Neural cell (in vitro differentiated cells): ENCODE data around the gene ALS2CL. TPM values are rescaled to one million over a fixed set of nuclear protein-coding genes. Genes with fewer than 3 reads are reported as not detected.

Source experiments
- H2AFZ ChIP-seq: fragments of 200-600, 300-800 bp; sonication (generic), shearing (Covaris generic); 2 replicates; pipeline ENCODE4 v1.6.0; 2014; ENCODE audit warnings: low read depth, mild to moderate bottlenecking, antibody characterized with exemption, low read length, moderate library complexity
- H3F3A ChIP-seq: fragments of 200-600 bp; shearing (Covaris generic); 2 replicates; pipeline ENCODE4 v1.6.1; 2016; ENCODE audit warnings: mild to moderate bottlenecking, moderate library complexity, mixed read lengths, antibody characterized with exemption, low read length; ENCODE audit not compliant: insufficient read depth, poor library complexity, severe bottlenecking
- H3K27ac ChIP-seq: fragments of 200-600, 300-800 bp; sonication (generic), shearing (Covaris generic); 2 replicates; pipeline ENCODE4 v1.5.1; 2014; ENCODE audit warnings: mild to moderate bottlenecking, low read length, moderate library complexity
- H3K27me3 ChIP-seq: fragments of 300-800, 200-600 bp; sonication (generic), shearing (Covaris generic); 2 replicates; pipeline ENCODE4 v1.6.0; 2014; ENCODE audit warnings: mild to moderate bottlenecking, low read depth, low read length, moderate library complexity; ENCODE audit not compliant: insufficient read depth
- H3K36me3 ChIP-seq: fragments of 300-800, 200-600 bp; sonication (generic), shearing (Covaris generic); 2 replicates; pipeline ENCODE4 v1.5.1; 2014; ENCODE audit warnings: mild to moderate bottlenecking, antibody characterized with exemption, low read length, moderate library complexity; ENCODE audit not compliant: insufficient read depth
- H3K4me2 ChIP-seq: fragments of 300-800, 200-600 bp; sonication (generic), shearing (Covaris generic); 2 replicates; pipeline ENCODE4 v1.6.0; 2014; ENCODE audit warnings: mild to moderate bottlenecking, low read length
- H3K4me3 ChIP-seq: fragments of 300-800, 200-600 bp; sonication (generic), shearing (Covaris generic); 2 replicates; pipeline ENCODE4 v1.5.1; 2014; ENCODE audit warnings: mild to moderate bottlenecking, low read length, moderate library complexity
- H3K79me2 ChIP-seq: fragments of 200-600 bp; shearing (Covaris generic); replicated peaks from 2 replicates; pipeline ENCODE4 v1.6.0; 2014; ENCODE audit warnings: mild to moderate bottlenecking, low read length, moderate library complexity; ENCODE audit not compliant: insufficient read depth
- H3K9ac ChIP-seq: fragments of 300-800, 200-600 bp; sonication (generic), shearing (Covaris generic); 2 replicates; pipeline ENCODE4 v1.6.1; 2016; ENCODE audit warnings: mild to moderate bottlenecking, low read length, mixed read lengths
- H3K9me2 ChIP-seq: fragments of 200-600 bp; shearing (Covaris generic); 2 replicates; pipeline ENCODE4 v1.6.1; 2016; ENCODE audit warnings: mild to moderate bottlenecking, low read length, mixed read lengths; ENCODE audit not compliant: insufficient read depth
- H3K9me3 ChIP-seq: fragments of 200-600, 300-800 bp; sonication (generic), shearing (Covaris generic); 2 replicates; pipeline ENCODE4 v1.6.1; 2016; ENCODE audit warnings: mild to moderate bottlenecking, mixed run types, low read length, moderate library complexity, mixed read lengths
- H4K20me1 ChIP-seq: fragments of 200-600 bp; shearing (Covaris generic); 2 replicates; pipeline ENCODE4 v1.6.1; 2016; ENCODE audit warnings: mild to moderate bottlenecking, mixed run types; ENCODE audit not compliant: insufficient read depth
- CTCF ChIP-seq: fragments of 450-650 bp; IDR thresholded peaks from 2 replicates; pipeline ENCODE4 v1.5.1; 2014; ENCODE audit warnings: antibody characterized with exemption, mild to moderate bottlenecking, moderate library complexity; ENCODE audit not compliant: poor library complexity, severe bottlenecking
- EP300 ChIP-seq: fragments of 450-650 bp; conservative IDR thresholded peaks from 2 replicates; pipeline ENCODE4 v1.6.1; 2014; ENCODE audit warnings: antibody characterized with exemption, mild to moderate bottlenecking, moderate library complexity; ENCODE audit not compliant: poor library complexity, severe bottlenecking
- EZH2 ChIP-seq: fragments of 200-600, 300-800 bp; shearing (Covaris generic), sonication (generic); IDR thresholded peaks from 2 replicates; pipeline ENCODE4 v1.6.1; 2014; ENCODE audit warnings: antibody characterized with exemption, low read length, borderline replicate concordance, mild to moderate bottlenecking; ENCODE audit not compliant: insufficient read depth, poor library complexity, severe bottlenecking
- MXI1 ChIP-seq: fragments of 450-650 bp; conservative IDR thresholded peaks from 2 replicates; pipeline ENCODE4 v1.6.1; 2014; ENCODE audit warnings: antibody characterized with exemption, mild to moderate bottlenecking; ENCODE audit not compliant: poor library complexity, severe bottlenecking
- POLR2AphosphoS5 ChIP-seq: IDR thresholded peaks from 2 replicates; pipeline ENCODE4 v1.6.1; 2012
- RAD21 ChIP-seq: fragments of 450-650 bp; conservative IDR thresholded peaks from 2 replicates; pipeline ENCODE4 v1.6.1; 2014; ENCODE audit warnings: antibody characterized with exemption, mild to moderate bottlenecking, moderate library complexity
- REST ChIP-seq: IDR thresholded peaks from 2 replicates; pipeline ENCODE4 v1.6.1; 2012; ENCODE audit warnings: borderline replicate concordance
- SMC3 ChIP-seq: fragments of 450-650 bp; conservative IDR thresholded peaks from 2 replicates; pipeline ENCODE4 v1.6.1; 2014; ENCODE audit warnings: antibody characterized with exemption, mild to moderate bottlenecking, moderate library complexity; ENCODE audit not compliant: poor library complexity
- TAF1 ChIP-seq: IDR thresholded peaks from 2 replicates; pipeline ENCODE4 v1.6.1; 2012; ENCODE audit warnings: low read depth
- polyA plus RNA-seq: library from polyadenylated mRNA; depleted of rRNA; stranded (reverse); fragments of >200 nt; gene quantifications from 2 replicates; pipeline ENCODE4 v1.2.3, GENCODE V29; 2014

ALS2CL gene
- polyA plus RNA-seq, 1 donor from 2014 or later, result 0.11 TPM

GRCh38 chr3:46684891-46685290 is 8.6 kb downstream of the ALS2CL start:
- Histone ChIP-seq H3F3A (no peaks in the 10 kb centered on the region), H4K20me1 (no peaks in the 10 kb centered on the region), H3K36me3 (no peaks in the 10 kb centered on the region), H3K4me3 (no peak overlapping the region), H3K27me3 (no peaks in the 10 kb centered on the region), H2AFZ (no peak overlapping the region), H3K27ac (no peak overlapping the region), H3K9me2 (no peaks in the 10 kb centered on the region), H3K9me3 (no peaks in the 10 kb centered on the region), H3K4me2 (no peak overlapping the region), H3K9ac (no peak overlapping the region), H3K79me2 (no peaks in the 10 kb centered on the region)
- TF ChIP-seq MXI1, result no peak

GRCh38 chr3:46682974-46683373 is 10.5 kb downstream of the ALS2CL start:
- Histone ChIP-seq H3K9ac (no peak overlapping the region), H2AFZ (no peak overlapping the region), H3K9me3 (no peaks in the 10 kb centered on the region), H3K79me2 (no peaks in the 10 kb centered on the region), H3K27me3 (no peaks in the 10 kb centered on the region), H3K36me3 (no peaks in the 10 kb centered on the region), H3K4me2 (no peak overlapping the region), H3F3A (no peaks in the 10 kb centered on the region), H4K20me1 (no peaks in the 10 kb centered on the region), H3K9me2 (no peaks in the 10 kb centered on the region), H3K4me3 (no peak overlapping the region), H3K27ac (no peak overlapping the region)
- TF ChIP-seq SMC3 (no peak), RAD21 (no peak), MXI1 (no peak), REST (no peak), TAF1 (no peak), EP300 (no peak), POLR2AphosphoS5 (no peak), EZH2 (no peak)

- TF ChIP-seq REST, result no peak
- no peak for TF ChIP-seq CTCF
- TF ChIP-seq TAF1, result no peak
- Histone ChIP-seq H3K27me3 (no peaks in the 10 kb centered on the region), H3K79me2 (no peaks in the 10 kb centered on the region), H3K4me2 (no peak overlapping the region), H2AFZ (no peak overlapping the region), H3K9me3 (no peaks in the 10 kb centered on the region), H3K9me2 (no peaks in the 10 kb centered on the region), H4K20me1 (no peaks in the 10 kb centered on the region), H3K27ac (no peak overlapping the region), H3K36me3 (no peaks in the 10 kb centered on the region), H3K4me3 (no peak overlapping the region), H3F3A (no peaks in the 10 kb centered on the region), H3K9ac (no peak overlapping the region)
Measured at GRCh38 chr3:46681856-46682540, 11.5 kb downstream of the ALS2CL start.
